GM19395 (cell line): ENCODE results near the gene RAB36.

Experiments
- ATAC-seq: cut with Tn5 transposase; IDR thresholded peaks from one replicate; pipeline ENCODE4 v1.9.1; 2021; ENCODE audit warnings: mild to moderate bottlenecking, moderate library complexity; ENCODE audit not compliant: unreplicated experiment

Gene RAB36

GRCh38 chr22:23137468-23137867, 7.8 kb upstream of the RAB36 start:
- no peak for ATAC-seq

- no peak for ATAC-seq
Measured at GRCh38 chr22:23137905-23138561, 7.2 kb upstream of the RAB36 start.

GRCh38 chr22:23138584-23139435, 6.5 kb upstream of the RAB36 start:
- no peak for ATAC-seq

- no peak for ATAC-seq
Measured at GRCh38 chr22:23140385-23140784, 4.9 kb upstream of the RAB36 start.

- no peak for ATAC-seq
Measured at GRCh38 chr22:23142546-23143105, 2.7 kb upstream of the RAB36 start.

- ATAC-seq: no peak
Measured at GRCh38 chr22:23143119-23143518, 2.2 kb upstream of the RAB36 start.

- ATAC-seq: no peak
Measured at GRCh38 chr22:23144432-23144831, 845 bp upstream of the RAB36 start.

- no peak for ATAC-seq
Measured at GRCh38 chr22:23145878-23146470, 697 bp downstream of the RAB36 start.

GRCh38 chr22:23146478-23147205, 1.4 kb downstream of the RAB36 start:
- no peak for ATAC-seq

GRCh38 chr22:23147617-23148387, 2.5 kb downstream of the RAB36 start:
- no peak for ATAC-seq

- no peak for ATAC-seq
Measured at GRCh38 chr22:23149743-23150238, 4.5 kb downstream of the RAB36 start.

GRCh38 chr22:23150762-23151161, 5.5 kb downstream of the RAB36 start:
- no peak for ATAC-seq

GRCh38 chr22:23151827-23152226, 6.5 kb downstream of the RAB36 start:
- ATAC-seq: no peak

- ATAC-seq: no peak
Measured at GRCh38 chr22:23152238-23153114, 7.2 kb downstream of the RAB36 start.

- ATAC-seq: no peak
Measured at GRCh38 chr22:23153994-23154393, 8.7 kb downstream of the RAB36 start.

- ATAC-seq: no peak
Measured at GRCh38 chr22:23154461-23154860, 9.2 kb downstream of the RAB36 start.

GRCh38 chr22:23155143-23155542, 9.9 kb downstream of the RAB36 start:
- no peak for ATAC-seq

- no peak for ATAC-seq
Measured at GRCh38 chr22:23155831-23156230, 10.6 kb downstream of the RAB36 start.

GRCh38 chr22:23156286-23156685, 11.0 kb downstream of the RAB36 start:
- no peak for ATAC-seq
